ENCODE data around the gene ENPP6. TPM values are rescaled to one million over a fixed set of nuclear protein-coding genes. Genes with fewer than 3 reads are reported as not detected.
A peak's percentile ranks its signal among the peaks of the same experiment; 100 is the strongest.

ENPP6 gene
- polyA plus RNA-seq, 4 donors, result 0.27 to 4.7 (median 0.34) TPM; not detected in 1

GRCh38 chr4:184247421-184247820 lies 29.7 kb upstream of the ENPP6 start:
- no peak for FAIRE-seq
- Histone ChIP-seq H3K27ac (ENCODE audit: low read depth in 1 of 3, low read length in 2 of 3) (no peak overlapping the region), H3K4me1 (ENCODE audit: control insufficient read depth in 3 of 3, insufficient read depth in 2 of 3, low read depth in 1 of 3, low read length in 2 of 3) (no peaks in the 10 kb centered on the region), H3K27me3 (ENCODE audit: control insufficient read depth in 3 of 3, insufficient read depth in 3 of 3, low read length in 3 of 3) (peaks cover 0 to 2% (median 0%) of the 10 kb centered on the region in 3 donors), H3K4me3 (ENCODE audit: low read depth in 1 of 3, low read length in 3 of 3) (no peak overlapping the region), H3K36me3 (ENCODE audit: control insufficient read depth in 3 of 3, insufficient read depth in 2 of 3, low read depth in 1 of 3, low read length in 3 of 3) (no peaks in the 10 kb centered on the region), H3K9me3 (ENCODE audit: control insufficient read depth in 2 of 2, insufficient read depth in 1 of 2, low read depth in 1 of 2, low read length in 1 of 2) (no peaks in the 10 kb centered on the region)
- 83 to 93% (median 83%) methylated on average over 1 of the region's 1 CpG for WGBS, 3 donors
- DNase-seq, result no peak

GRCh38 chr4:184246426-184246825 lies 28.8 kb upstream of the ENPP6 start:
- H3K4me1 ChIP-seq (ENCODE audit: control insufficient read depth in 3 of 3, insufficient read depth in 2 of 3, low read depth in 1 of 3, low read length in 2 of 3), result no peaks in the 10 kb centered on the region
- no peak overlapping the region for H3K27ac ChIP-seq (ENCODE audit: low read depth in 1 of 3, low read length in 2 of 3)
- DNase-seq (no peak), FAIRE-seq (no peak)
- peaks cover 0 to 2% (median 0%) of the 10 kb centered on the region in 3 donors for H3K27me3 ChIP-seq (ENCODE audit: control insufficient read depth in 3 of 3, insufficient read depth in 3 of 3, low read length in 3 of 3)
- no peak overlapping the region for H3K4me3 ChIP-seq (ENCODE audit: low read depth in 1 of 3, low read length in 3 of 3)
- H3K36me3 ChIP-seq (ENCODE audit: control insufficient read depth in 3 of 3, insufficient read depth in 2 of 3, low read depth in 1 of 3, low read length in 3 of 3), result no peaks in the 10 kb centered on the region
- H3K9me3 ChIP-seq (ENCODE audit: control insufficient read depth in 2 of 2, insufficient read depth in 1 of 2, low read depth in 1 of 2, low read length in 1 of 2), result no peaks in the 10 kb centered on the region
- WGBS, 3 donors, result 85 to 94% (median 92%) methylated on average over 7 of the region's 7 CpGs

- 71 to 73% (median 71%) methylated on average over 8 of the region's 8 CpGs for WGBS, 3 donors
- FAIRE-seq, result no peak
- Histone ChIP-seq H3K27ac (ENCODE audit: low read depth in 1 of 3, low read length in 2 of 3) (no peak overlapping the region), H3K4me3 (ENCODE audit: low read depth in 1 of 3, low read length in 3 of 3) (no peak overlapping the region), H3K36me3 (ENCODE audit: control insufficient read depth in 3 of 3, insufficient read depth in 2 of 3, low read depth in 1 of 3, low read length in 3 of 3) (no peaks in the 10 kb centered on the region), H3K27me3 (ENCODE audit: control insufficient read depth in 3 of 3, insufficient read depth in 3 of 3, low read length in 3 of 3) (no peaks in the 10 kb centered on the region), H3K9me3 (ENCODE audit: control insufficient read depth in 2 of 2, insufficient read depth in 1 of 2, low read depth in 1 of 2, low read length in 1 of 2) (peaks cover 0 to 4% of the 10 kb centered on the region in 2 donors), H3K4me1 (ENCODE audit: control insufficient read depth in 3 of 3, insufficient read depth in 2 of 3, low read depth in 1 of 3, low read length in 2 of 3) (peaks cover 0 to under 1% (median 0%) of the 10 kb centered on the region in 3 donors)
- no peak for DNase-seq
Observed at GRCh38 chr4:184238072-184238745, 20.5 kb upstream of the ENPP6 start.

- H3K4me1 ChIP-seq (ENCODE audit: control insufficient read depth in 3 of 3, insufficient read depth in 2 of 3, low read depth in 1 of 3, low read length in 2 of 3), result peaks cover 0 to 6% (median 0%) of the 10 kb centered on the region in 3 donors
- H3K4me3 ChIP-seq (ENCODE audit: low read depth in 1 of 3, low read length in 3 of 3), result no peak overlapping the region
- peaks cover 0 to 4% of the 10 kb centered on the region in 2 donors for H3K9me3 ChIP-seq (ENCODE audit: control insufficient read depth in 2 of 2, insufficient read depth in 1 of 2, low read depth in 1 of 2, low read length in 1 of 2)
- no peak overlapping the region for H3K27ac ChIP-seq (ENCODE audit: low read depth in 1 of 3, low read length in 2 of 3)
- no peaks in the 10 kb centered on the region for H3K27me3 ChIP-seq (ENCODE audit: control insufficient read depth in 3 of 3, insufficient read depth in 3 of 3, low read length in 3 of 3)
- FAIRE-seq, result no peak
- H3K36me3 ChIP-seq (ENCODE audit: control insufficient read depth in 3 of 3, insufficient read depth in 2 of 3, low read depth in 1 of 3, low read length in 3 of 3), result no peaks in the 10 kb centered on the region
- peak in 1 of 2 donors; percentile 29 for DNase-seq
- WGBS, 3 donors, result 36 to 43% (median 42%) methylated on average over 2 of the region's 2 CpGs
Observed at GRCh38 chr4:184237612-184238011, 19.9 kb upstream of the ENPP6 start.

GRCh38 chr4:184235526-184235925 lies 17.9 kb upstream of the ENPP6 start:
- no peaks in the 10 kb centered on the region for H3K27me3 ChIP-seq (ENCODE audit: control insufficient read depth in 3 of 3, insufficient read depth in 3 of 3, low read length in 3 of 3)
- no peak for DNase-seq
- H3K36me3 ChIP-seq (ENCODE audit: control insufficient read depth in 3 of 3, insufficient read depth in 2 of 3, low read depth in 1 of 3, low read length in 3 of 3), result no peaks in the 10 kb centered on the region
- WGBS, 3 donors, result 62 to 82% (median 74%) methylated on average over 3 of the region's 3 CpGs
- peaks cover 0 to 4% of the 10 kb centered on the region in 2 donors for H3K9me3 ChIP-seq (ENCODE audit: control insufficient read depth in 2 of 2, insufficient read depth in 1 of 2, low read depth in 1 of 2, low read length in 1 of 2)
- FAIRE-seq, result no peak
- H3K4me1 ChIP-seq (ENCODE audit: control insufficient read depth in 3 of 3, insufficient read depth in 2 of 3, low read depth in 1 of 3, low read length in 2 of 3), result peaks cover 0 to 16% (median 0%) of the 10 kb centered on the region in 3 donors
- H3K4me3 ChIP-seq (ENCODE audit: low read depth in 1 of 3, low read length in 3 of 3), result no peak overlapping the region
- H3K27ac ChIP-seq (ENCODE audit: low read depth in 1 of 3, low read length in 2 of 3), result no peak overlapping the region

GRCh38 chr4:184234155-184234554 lies 16.5 kb upstream of the ENPP6 start:
- H3K4me3 ChIP-seq (ENCODE audit: low read depth in 1 of 3, low read length in 3 of 3), result no peak overlapping the region
- FAIRE-seq (no peak), DNase-seq (no peak)
- peaks cover 0 to 4% of the 10 kb centered on the region in 2 donors for H3K9me3 ChIP-seq (ENCODE audit: control insufficient read depth in 2 of 2, insufficient read depth in 1 of 2, low read depth in 1 of 2, low read length in 1 of 2)
- H3K4me1 ChIP-seq (ENCODE audit: control insufficient read depth in 3 of 3, insufficient read depth in 2 of 3, low read depth in 1 of 3, low read length in 2 of 3), result peaks cover 0 to 18% (median 3%) of the 10 kb centered on the region in 3 donors
- no peak overlapping the region for H3K27ac ChIP-seq (ENCODE audit: low read depth in 1 of 3, low read length in 2 of 3)
- peaks cover 0 to 2% (median 0%) of the 10 kb centered on the region in 3 donors for H3K27me3 ChIP-seq (ENCODE audit: control insufficient read depth in 3 of 3, insufficient read depth in 3 of 3, low read length in 3 of 3)
- WGBS, 3 donors, result 74 to 86% (median 85%) methylated on average over 4 of the region's 4 CpGs
- no peaks in the 10 kb centered on the region for H3K36me3 ChIP-seq (ENCODE audit: control insufficient read depth in 3 of 3, insufficient read depth in 2 of 3, low read depth in 1 of 3, low read length in 3 of 3)

GRCh38 chr4:184232975-184233374 lies 15.3 kb upstream of the ENPP6 start:
- FAIRE-seq (no peak), DNase-seq (peak; percentile 25 to 53)
- no peak overlapping the region for H3K4me3 ChIP-seq (ENCODE audit: low read depth in 1 of 3, low read length in 3 of 3)
- H3K36me3 ChIP-seq (ENCODE audit: control insufficient read depth in 3 of 3, insufficient read depth in 2 of 3, low read depth in 1 of 3, low read length in 3 of 3), result no peaks in the 10 kb centered on the region
- H3K4me1 ChIP-seq (ENCODE audit: control insufficient read depth in 3 of 3, insufficient read depth in 2 of 3, low read depth in 1 of 3, low read length in 2 of 3), result peaks cover 0 to 18% (median 3%) of the 10 kb centered on the region in 3 donors
- 30 to 62% (median 45%) methylated on average over 4 of the region's 4 CpGs for WGBS, 3 donors
- peaks cover 0 to 4% of the 10 kb centered on the region in 2 donors for H3K9me3 ChIP-seq (ENCODE audit: control insufficient read depth in 2 of 2, insufficient read depth in 1 of 2, low read depth in 1 of 2, low read length in 1 of 2)
- H3K27me3 ChIP-seq (ENCODE audit: control insufficient read depth in 3 of 3, insufficient read depth in 3 of 3, low read length in 3 of 3), result peaks cover 0 to 2% (median 0%) of the 10 kb centered on the region in 3 donors
- peak overlapping the region in 1 of 3 donors; percentile 78 for H3K27ac ChIP-seq (ENCODE audit: low read depth in 1 of 3, low read length in 2 of 3)

GRCh38 chr4:184232202-184232601 lies 14.5 kb upstream of the ENPP6 start:
- Histone ChIP-seq H3K27ac (ENCODE audit: low read depth in 1 of 3, low read length in 2 of 3) (peak overlapping the region in 2 of 3 donors; percentile 53 to 87), H3K4me3 (ENCODE audit: low read depth in 1 of 3, low read length in 3 of 3) (no peak overlapping the region), H3K36me3 (ENCODE audit: control insufficient read depth in 3 of 3, insufficient read depth in 2 of 3, low read depth in 1 of 3, low read length in 3 of 3) (no peaks in the 10 kb centered on the region), H3K27me3 (ENCODE audit: control insufficient read depth in 3 of 3, insufficient read depth in 3 of 3, low read length in 3 of 3) (peaks cover 0 to 2% (median 0%) of the 10 kb centered on the region in 3 donors), H3K4me1 (ENCODE audit: control insufficient read depth in 3 of 3, insufficient read depth in 2 of 3, low read depth in 1 of 3, low read length in 2 of 3) (peaks cover 0 to 18% (median 3%) of the 10 kb centered on the region in 3 donors), H3K9me3 (ENCODE audit: control insufficient read depth in 2 of 2, insufficient read depth in 1 of 2, low read depth in 1 of 2, low read length in 1 of 2) (peaks cover 0 to 4% of the 10 kb centered on the region in 2 donors)
- WGBS, 3 donors, result 18 to 57% (median 52%) methylated on average over 1 of the region's 1 CpG
- DNase-seq (peak; percentile 89 to 91), FAIRE-seq (peak; percentile 39)
